ENCODE data around the gene MPP3. TPM values are rescaled to one million over a fixed set of nuclear protein-coding genes. Genes with fewer than 3 reads are reported as not detected.

MPP3 gene
- total and polyA plus RNA-seq, 4 donors: 15.9 to 41.5 (median 31.2) TPM

DNA sequence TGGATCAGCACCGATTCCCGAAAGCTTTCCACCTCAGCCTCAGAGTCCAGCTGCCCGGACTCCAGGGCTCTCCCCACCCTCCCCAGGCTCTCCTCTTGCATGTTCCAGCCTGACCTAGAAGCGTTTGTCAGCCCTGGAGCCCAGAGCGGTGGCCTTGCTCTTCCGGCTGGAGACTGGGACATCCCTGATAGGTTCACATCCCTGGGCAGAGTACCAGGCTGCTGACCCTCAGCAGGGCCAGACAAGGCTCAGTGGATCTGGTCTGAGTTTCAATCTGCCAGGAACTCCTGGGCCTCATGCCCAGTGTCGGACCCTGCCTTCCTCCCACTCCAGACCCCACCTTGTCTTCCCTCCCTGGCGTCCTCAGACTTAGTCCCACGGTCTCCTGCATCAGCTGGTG, 29.0 kb upstream of the MPP3 start:
- Histone ChIP-seq H3K4me3 (ENCODE audit: low read depth, low read length) (no peak overlapping the region), H3K27me3 (ENCODE audit: control insufficient read depth, insufficient read depth, low read length) (no peaks in the 10 kb centered on the region), H3K36me3 (ENCODE audit: control insufficient read depth, insufficient read depth, low read length) (no peaks in the 10 kb centered on the region), H3K27ac (ENCODE audit: low read depth, low read length) (no peak overlapping the region), H3K9me3 (ENCODE audit: control insufficient read depth, insufficient read depth, low read length) (no peaks in the 10 kb centered on the region), H3K4me1 (ENCODE audit: control insufficient read depth, insufficient read depth, low read length) (peaks cover 13% of the 10 kb centered on the region)
- WGBS (ENCODE audit: insufficient coverage): 93% methylated on average over 6 of the region's 9 CpGs
- DNase-seq (ENCODE audit: low read depth in 4 of 6, low spot score in 6 of 6): no peak

DNA sequence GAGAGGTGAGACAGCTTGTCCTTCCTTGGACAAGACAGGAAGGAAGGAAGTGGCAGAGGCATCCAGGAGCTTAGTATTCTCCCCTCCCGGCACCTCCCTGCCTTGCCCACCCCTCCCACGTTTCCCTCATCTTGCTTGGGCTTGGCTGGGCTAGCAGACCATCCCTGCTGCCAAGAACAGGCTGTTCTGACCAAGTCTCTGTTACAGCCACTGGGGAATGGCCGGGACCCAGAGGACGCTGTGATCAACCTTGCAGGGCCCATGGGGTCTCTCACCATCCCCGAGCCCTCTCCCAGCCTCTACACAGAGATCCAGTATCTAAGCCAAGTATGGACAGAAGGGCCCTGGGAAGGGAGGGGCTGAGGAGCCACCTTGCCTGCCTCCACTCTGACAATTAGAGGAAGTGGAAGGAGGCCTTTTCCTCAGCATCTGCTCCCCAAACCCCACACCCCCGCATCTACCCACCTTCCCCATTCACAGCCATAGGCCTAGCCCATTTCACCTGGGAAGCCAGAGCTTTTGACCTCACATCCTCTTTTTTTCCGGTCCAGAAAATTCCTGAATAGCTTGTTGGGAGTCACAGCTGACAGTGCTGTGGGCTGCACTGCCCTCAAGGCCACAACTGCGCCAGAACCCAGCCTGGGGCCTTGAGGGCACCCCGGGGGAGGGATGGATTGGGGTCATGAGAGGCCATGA, 28.1 kb upstream of the MPP3 start:
- 57% methylated on average over 7 of the region's 9 CpGs for WGBS (ENCODE audit: insufficient coverage)
- DNase-seq (ENCODE audit: low read depth in 4 of 6, low spot score in 6 of 6): no peak
- Histone ChIP-seq H3K27ac (ENCODE audit: low read depth, low read length) (no peak overlapping the region), H3K27me3 (ENCODE audit: control insufficient read depth, insufficient read depth, low read length) (peaks cover 2% of the 10 kb centered on the region), H3K9me3 (ENCODE audit: control insufficient read depth, insufficient read depth, low read length) (no peaks in the 10 kb centered on the region), H3K4me1 (ENCODE audit: control insufficient read depth, insufficient read depth, low read length) (peaks cover 16% of the 10 kb centered on the region), H3K36me3 (ENCODE audit: control insufficient read depth, insufficient read depth, low read length) (no peaks in the 10 kb centered on the region), H3K4me3 (ENCODE audit: low read depth, low read length) (no peak overlapping the region)

DNA sequence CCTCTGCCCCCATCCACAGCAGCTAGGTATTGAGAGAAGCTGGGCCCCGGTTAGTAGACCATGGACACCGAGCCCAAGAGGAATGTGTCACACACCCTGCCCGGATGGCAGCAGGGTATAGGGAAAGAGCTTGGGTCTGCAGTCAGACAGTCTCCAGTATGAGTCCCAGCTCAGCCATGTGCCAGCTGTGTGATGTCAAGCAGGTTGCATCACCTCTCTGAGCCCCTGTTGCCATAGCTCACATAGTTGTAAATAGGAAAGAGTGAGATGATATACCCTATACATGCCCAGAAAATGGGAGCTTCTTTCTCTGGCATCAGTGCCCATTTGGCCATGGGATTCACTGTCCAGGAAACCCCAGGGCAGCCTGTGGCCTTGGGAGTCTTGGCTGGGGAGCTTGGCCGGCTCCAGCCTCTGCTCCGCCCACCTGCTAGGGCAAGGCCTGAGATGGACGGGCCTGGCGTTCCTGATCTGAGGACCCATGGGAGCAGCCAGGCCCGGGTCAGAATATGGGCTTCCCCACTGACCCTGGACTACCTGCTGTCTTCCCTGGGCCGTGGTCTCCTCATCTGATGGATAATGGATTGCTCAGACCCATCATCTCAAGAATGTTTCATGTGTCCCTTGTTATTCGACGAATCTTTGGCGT, 27.3 kb upstream of the MPP3 start:
- DNase-seq (ENCODE audit: low read depth in 4 of 6, low spot score in 6 of 6): no peak
- Histone ChIP-seq H3K36me3 (ENCODE audit: control insufficient read depth, insufficient read depth, low read length) (no peaks in the 10 kb centered on the region), H3K27me3 (ENCODE audit: control insufficient read depth, insufficient read depth, low read length) (peaks cover 2% of the 10 kb centered on the region), H3K27ac (ENCODE audit: low read depth, low read length) (no peak overlapping the region), H3K9me3 (ENCODE audit: control insufficient read depth, insufficient read depth, low read length) (no peaks in the 10 kb centered on the region), H3K4me3 (ENCODE audit: low read depth, low read length) (no peak overlapping the region), H3K4me1 (ENCODE audit: control insufficient read depth, insufficient read depth, low read length) (peaks cover 16% of the 10 kb centered on the region)
- WGBS (ENCODE audit: insufficient coverage): 81% methylated on average over 9 of the region's 12 CpGs

DNA sequence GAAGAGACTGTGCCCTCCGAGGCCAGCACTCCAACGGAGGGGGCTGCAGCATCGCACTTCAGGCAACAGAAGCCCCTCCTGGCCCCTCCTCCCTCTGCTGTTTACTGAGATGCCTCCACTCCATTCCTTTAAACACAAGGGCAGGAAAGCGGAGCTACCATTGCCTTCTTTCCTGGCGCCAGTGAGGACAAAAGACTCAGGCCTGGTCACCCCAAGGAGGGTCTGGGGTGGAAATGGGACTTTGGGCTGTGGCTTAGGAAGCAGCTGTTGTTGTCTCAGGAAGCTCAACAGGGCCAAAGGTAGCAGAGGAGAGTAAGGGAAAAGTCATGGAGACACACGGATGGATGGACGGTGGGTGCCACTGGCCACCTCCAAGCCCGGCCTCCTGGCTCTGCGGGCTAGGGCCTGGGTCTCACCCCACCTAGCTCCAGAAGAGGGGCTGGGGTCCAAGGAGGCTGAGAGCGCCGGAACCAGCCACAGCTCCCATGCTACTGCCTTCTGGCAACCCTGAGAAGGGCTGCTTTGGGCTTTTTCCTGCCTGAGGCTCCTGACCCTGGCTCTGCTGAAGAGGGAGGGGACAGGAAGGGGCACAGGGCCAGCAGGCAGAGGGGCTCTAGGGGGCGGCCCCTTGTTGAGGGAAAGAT, 25.1 kb upstream of the MPP3 start:
- no peak overlapping the region for H3K4me3 ChIP-seq (ENCODE audit: low read depth, low read length)
- DNase-seq (ENCODE audit: low read depth in 4 of 6, low spot score in 6 of 6): no peak
- H3K27me3 ChIP-seq (ENCODE audit: control insufficient read depth, insufficient read depth, low read length): peaks cover 2% of the 10 kb centered on the region
- peaks cover 16% of the 10 kb centered on the region for H3K4me1 ChIP-seq (ENCODE audit: control insufficient read depth, insufficient read depth, low read length)
- H3K27ac ChIP-seq (ENCODE audit: low read depth, low read length): no peak overlapping the region
- no peaks in the 10 kb centered on the region for H3K9me3 ChIP-seq (ENCODE audit: control insufficient read depth, insufficient read depth, low read length)
- WGBS (ENCODE audit: insufficient coverage): 50% methylated on average over 9 of the region's 12 CpGs
- no peaks in the 10 kb centered on the region for H3K36me3 ChIP-seq (ENCODE audit: control insufficient read depth, insufficient read depth, low read length)

DNA sequence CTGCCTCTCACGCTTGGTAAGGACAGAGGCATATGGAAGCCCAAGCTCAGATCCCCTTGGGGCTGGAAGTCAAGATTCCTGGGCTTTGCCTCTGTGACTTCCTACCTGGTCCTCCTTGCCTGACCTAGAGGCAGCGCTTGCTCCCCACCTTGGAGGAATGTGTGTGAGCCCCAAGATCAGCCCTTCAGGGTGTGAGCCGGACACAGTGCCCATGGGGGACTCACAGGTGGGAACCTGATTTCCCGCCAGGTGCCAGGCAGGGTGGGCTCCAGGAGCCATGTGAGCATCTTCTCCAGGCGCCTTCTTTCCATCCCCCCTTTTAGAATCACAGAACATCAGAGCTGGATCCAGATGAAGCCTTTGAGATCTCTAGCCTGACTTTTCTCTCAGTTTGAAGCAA, 24.2 kb upstream of the MPP3 start:
- peaks cover 2% of the 10 kb centered on the region for H3K27me3 ChIP-seq (ENCODE audit: control insufficient read depth, insufficient read depth, low read length)
- H3K27ac ChIP-seq (ENCODE audit: low read depth, low read length): no peak overlapping the region
- H3K4me1 ChIP-seq (ENCODE audit: control insufficient read depth, insufficient read depth, low read length): peaks cover 16% of the 10 kb centered on the region
- no peaks in the 10 kb centered on the region for H3K9me3 ChIP-seq (ENCODE audit: control insufficient read depth, insufficient read depth, low read length)
- 82% methylated on average over 5 of the region's 5 CpGs for WGBS (ENCODE audit: insufficient coverage)
- no peak overlapping the region for H3K4me3 ChIP-seq (ENCODE audit: low read depth, low read length)
- DNase-seq (ENCODE audit: low read depth in 4 of 6, low spot score in 6 of 6): no peak
- no peaks in the 10 kb centered on the region for H3K36me3 ChIP-seq (ENCODE audit: control insufficient read depth, insufficient read depth, low read length)

DNA sequence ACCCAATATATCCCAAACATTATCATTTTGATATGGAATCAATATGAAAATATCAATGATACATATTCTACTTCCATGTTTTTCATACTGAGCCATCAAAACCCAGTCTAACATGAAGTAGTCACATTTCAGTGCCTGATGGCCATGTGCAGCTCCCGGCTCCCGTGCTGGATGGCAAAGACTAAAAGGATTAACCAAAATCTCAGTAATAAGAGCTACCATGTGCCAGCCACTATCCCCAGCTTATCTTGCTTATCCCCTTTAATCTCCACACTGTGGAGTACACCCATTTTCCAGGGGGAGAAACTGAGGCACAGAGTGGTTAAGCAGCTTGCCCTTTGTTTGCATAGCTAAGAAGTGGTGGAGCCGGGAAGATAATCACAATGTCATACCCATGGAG, 23.2 kb upstream of the MPP3 start:
- Histone ChIP-seq H3K36me3 (ENCODE audit: control insufficient read depth, insufficient read depth, low read length) (no peaks in the 10 kb centered on the region), H3K9me3 (ENCODE audit: control insufficient read depth, insufficient read depth, low read length) (no peaks in the 10 kb centered on the region), H3K27ac (ENCODE audit: low read depth, low read length) (no peak overlapping the region), H3K4me3 (ENCODE audit: low read depth, low read length) (no peak overlapping the region), H3K4me1 (ENCODE audit: control insufficient read depth, insufficient read depth, low read length) (peaks cover 13% of the 10 kb centered on the region), H3K27me3 (ENCODE audit: control insufficient read depth, insufficient read depth, low read length) (peaks cover 2% of the 10 kb centered on the region)
- DNase-seq (ENCODE audit: low read depth in 4 of 6, low spot score in 6 of 6): no peak
- WGBS (ENCODE audit: insufficient coverage): 100% methylated on average over 3 of the region's 3 CpGs

DNA sequence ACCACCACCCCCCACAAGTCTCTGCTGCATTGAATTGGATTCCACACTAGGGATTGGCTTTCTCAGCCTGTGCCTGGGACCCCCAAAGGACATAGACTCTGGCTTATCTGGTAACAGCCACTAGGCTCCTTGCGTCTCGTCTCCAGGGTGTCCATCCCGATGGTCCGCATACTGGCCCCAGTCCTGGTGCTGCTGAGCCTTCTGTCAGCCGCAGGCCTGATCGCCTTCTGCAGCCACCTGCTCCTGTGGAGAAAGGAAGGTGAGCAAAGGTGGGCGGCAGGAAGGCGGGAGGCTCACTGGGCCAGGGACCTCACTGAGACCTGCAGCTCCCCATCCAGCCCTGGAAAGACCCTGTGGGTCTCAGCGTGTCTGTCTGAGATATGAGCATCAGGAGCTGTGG, 22.1 kb upstream of the MPP3 start:
- H3K9me3 ChIP-seq (ENCODE audit: control insufficient read depth, insufficient read depth, low read length): no peaks in the 10 kb centered on the region
- no peaks in the 10 kb centered on the region for H3K36me3 ChIP-seq (ENCODE audit: control insufficient read depth, insufficient read depth, low read length)
- peaks cover 2% of the 10 kb centered on the region for H3K27me3 ChIP-seq (ENCODE audit: control insufficient read depth, insufficient read depth, low read length)
- 91% methylated on average over 9 of the region's 9 CpGs for WGBS (ENCODE audit: insufficient coverage)
- H3K4me1 ChIP-seq (ENCODE audit: control insufficient read depth, insufficient read depth, low read length): peaks cover 13% of the 10 kb centered on the region
- DNase-seq (ENCODE audit: low read depth in 4 of 6, low spot score in 6 of 6): no peak
- no peak overlapping the region for H3K27ac ChIP-seq (ENCODE audit: low read depth, low read length)
- no peak overlapping the region for H3K4me3 ChIP-seq (ENCODE audit: low read depth, low read length)

DNA sequence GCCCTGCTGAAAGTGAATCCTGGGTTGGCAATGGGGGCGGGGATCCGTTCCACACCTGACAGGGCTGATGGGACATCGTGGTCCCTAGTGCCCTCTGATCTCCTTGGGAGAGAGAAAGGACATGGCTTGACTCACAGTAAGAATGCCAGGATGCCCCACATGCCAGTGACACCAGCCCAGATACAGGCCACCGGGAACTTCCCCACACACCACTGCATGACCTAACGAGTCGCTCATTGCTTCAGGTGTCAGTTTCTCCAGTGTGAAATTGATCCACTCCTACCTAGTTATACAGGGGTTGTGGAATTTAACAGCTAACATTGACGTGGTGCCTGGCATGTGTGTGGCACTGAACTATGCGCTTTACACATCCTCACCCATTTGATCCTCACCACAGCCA, 21.6 kb upstream of the MPP3 start:
- Histone ChIP-seq H3K27me3 (ENCODE audit: control insufficient read depth, insufficient read depth, low read length) (peaks cover 2% of the 10 kb centered on the region), H3K9me3 (ENCODE audit: control insufficient read depth, insufficient read depth, low read length) (no peaks in the 10 kb centered on the region), H3K4me1 (ENCODE audit: control insufficient read depth, insufficient read depth, low read length) (peaks cover 13% of the 10 kb centered on the region), H3K27ac (ENCODE audit: low read depth, low read length) (no peak overlapping the region), H3K4me3 (ENCODE audit: low read depth, low read length) (no peak overlapping the region), H3K36me3 (ENCODE audit: control insufficient read depth, insufficient read depth, low read length) (no peaks in the 10 kb centered on the region)
- WGBS (ENCODE audit: insufficient coverage): 56% methylated on average over 3 of the region's 8 CpGs
- DNase-seq (ENCODE audit: low read depth in 4 of 6, low spot score in 6 of 6): no peak

DNA sequence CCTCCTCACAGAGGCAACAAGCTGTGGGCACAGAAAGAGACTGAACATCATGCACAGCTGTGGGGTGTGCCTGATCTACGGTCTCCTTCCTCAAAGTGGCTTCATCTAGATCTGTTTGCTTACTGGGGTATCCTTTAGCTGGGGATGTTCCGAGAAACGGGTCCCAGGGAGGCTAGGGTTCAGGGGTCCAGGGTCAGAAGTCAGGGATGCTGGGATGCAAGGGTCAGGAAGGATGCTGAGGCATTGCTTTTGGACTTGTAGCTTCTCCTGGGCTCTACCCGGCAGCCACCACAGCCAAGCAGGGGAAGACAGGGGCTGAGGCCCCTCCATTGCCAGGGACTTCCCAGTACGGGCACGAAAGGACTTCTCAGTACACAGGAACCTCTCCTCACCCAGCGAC, 20.6 kb upstream of the MPP3 start:
- DNase-seq (ENCODE audit: low read depth in 4 of 6, low spot score in 6 of 6): no peak
- Histone ChIP-seq H3K4me1 (ENCODE audit: control insufficient read depth, insufficient read depth, low read length) (peaks cover 13% of the 10 kb centered on the region), H3K27ac (ENCODE audit: low read depth, low read length) (no peak overlapping the region), H3K36me3 (ENCODE audit: control insufficient read depth, insufficient read depth, low read length) (no peaks in the 10 kb centered on the region), H3K27me3 (ENCODE audit: control insufficient read depth, insufficient read depth, low read length) (peaks cover 2% of the 10 kb centered on the region), H3K4me3 (ENCODE audit: low read depth, low read length) (no peak overlapping the region), H3K9me3 (ENCODE audit: control insufficient read depth, insufficient read depth, low read length) (no peaks in the 10 kb centered on the region)
- WGBS (ENCODE audit: insufficient coverage): 78% methylated on average over 7 of the region's 7 CpGs

DNA sequence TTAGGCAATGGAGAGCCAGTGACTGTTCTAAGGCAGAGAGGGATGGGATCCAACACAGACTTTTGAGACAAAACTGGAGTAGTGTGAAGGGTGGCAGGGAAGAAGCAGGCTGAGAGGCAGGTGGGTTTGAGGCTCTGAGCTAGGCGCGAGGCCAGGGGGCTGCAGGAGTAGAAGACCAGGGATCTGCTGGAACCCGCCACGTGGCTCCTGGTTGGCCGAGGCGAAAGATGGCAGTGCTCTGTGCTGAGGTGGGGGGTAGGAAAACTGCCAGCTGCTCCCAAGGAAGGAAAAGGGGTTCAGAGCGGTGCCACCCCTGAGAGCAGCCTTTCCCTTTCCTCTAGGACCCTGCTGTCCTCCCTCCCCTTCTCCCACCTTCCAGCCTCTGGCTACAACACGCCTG, 19.6 kb upstream of the MPP3 start:
- H3K36me3 ChIP-seq (ENCODE audit: control insufficient read depth, insufficient read depth, low read length): no peaks in the 10 kb centered on the region
- H3K27ac ChIP-seq (ENCODE audit: low read depth, low read length): no peak overlapping the region
- H3K4me3 ChIP-seq (ENCODE audit: low read depth, low read length): no peak overlapping the region
- no peak for DNase-seq (ENCODE audit: low read depth in 4 of 6, low spot score in 6 of 6)
- peaks cover 2% of the 10 kb centered on the region for H3K27me3 ChIP-seq (ENCODE audit: control insufficient read depth, insufficient read depth, low read length)
- H3K9me3 ChIP-seq (ENCODE audit: control insufficient read depth, insufficient read depth, low read length): no peaks in the 10 kb centered on the region
- H3K4me1 ChIP-seq (ENCODE audit: control insufficient read depth, insufficient read depth, low read length): peaks cover 9% of the 10 kb centered on the region
- 84% methylated on average over 7 of the region's 8 CpGs for WGBS (ENCODE audit: insufficient coverage)
